HG03521 (cell line): Measurements from ENCODE around the gene JMJD7.
"Not testable (repeated sequence)": the region's sequence is repeated elsewhere in the genome, so short reads cannot be mapped to it uniquely, and the experiment has no call there.

Experiments
- ATAC-seq: cut with Tn5 transposase; IDR thresholded peaks from one replicate; pipeline ENCODE4 v1.9.1; 2021; ENCODE audit warnings: mild to moderate bottlenecking, moderate library complexity; ENCODE audit not compliant: unreplicated experiment

Gene JMJD7

GRCh38 chr15:41821831-41822230, 6.1 kb upstream of the JMJD7 start:
- ATAC-seq, result no peak

DNA sequence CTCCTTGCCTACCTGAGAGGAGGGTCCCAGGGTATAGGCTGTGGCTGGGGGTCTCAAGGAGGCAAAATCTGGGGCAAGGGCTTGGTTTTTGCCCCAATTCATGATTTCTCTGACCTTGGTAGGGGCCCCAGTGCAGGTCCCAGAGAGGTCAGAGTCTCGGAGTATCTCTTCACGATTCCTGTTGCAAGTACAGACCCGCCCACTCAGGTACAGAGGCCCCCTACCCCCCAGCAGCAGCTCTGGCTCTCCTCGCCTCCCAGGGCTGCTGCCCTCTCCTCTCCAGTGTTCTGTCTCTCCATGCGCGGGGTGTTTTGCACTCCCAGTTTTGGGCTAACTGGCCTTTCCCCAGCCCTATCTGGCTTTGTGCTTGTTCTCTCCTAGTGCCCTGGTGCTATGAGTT, 5.4 kb upstream of the JMJD7 start:
- ATAC-seq, result no peak

GRCh38 chr15:41822957-41823356, 4.9 kb upstream of the JMJD7 start:
- ATAC-seq, result no peak

DNA sequence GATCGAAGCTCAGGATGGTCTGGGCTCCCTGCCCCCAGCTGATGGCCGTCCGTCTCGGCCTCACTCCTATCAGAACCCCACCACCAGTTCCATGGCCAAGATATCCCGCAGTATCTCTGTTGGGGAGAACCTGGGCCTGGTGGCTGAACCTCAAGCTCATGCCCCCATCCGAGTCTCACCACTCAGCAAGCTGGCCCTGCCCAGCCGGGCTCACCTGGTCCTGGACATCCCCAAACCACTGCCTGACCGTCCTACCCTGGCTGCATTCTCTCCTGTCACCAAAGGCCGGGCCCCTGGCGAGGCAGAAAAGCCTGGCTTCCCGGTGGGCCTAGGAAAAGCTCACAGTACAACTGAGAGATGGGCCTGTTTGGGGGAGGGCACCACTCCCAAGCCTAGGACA, 4.4 kb upstream of the JMJD7 start:
- no peak for ATAC-seq

GRCh38 chr15:41824062-41824745, 3.7 kb upstream of the JMJD7 start:
- no peak for ATAC-seq

GRCh38 chr15:41825145-41825544, 2.7 kb upstream of the JMJD7 start:
- ATAC-seq, result no peak

- ATAC-seq, result no peak
Measured at GRCh38 chr15:41825572-41826535, 2.0 kb upstream of the JMJD7 start.

DNA sequence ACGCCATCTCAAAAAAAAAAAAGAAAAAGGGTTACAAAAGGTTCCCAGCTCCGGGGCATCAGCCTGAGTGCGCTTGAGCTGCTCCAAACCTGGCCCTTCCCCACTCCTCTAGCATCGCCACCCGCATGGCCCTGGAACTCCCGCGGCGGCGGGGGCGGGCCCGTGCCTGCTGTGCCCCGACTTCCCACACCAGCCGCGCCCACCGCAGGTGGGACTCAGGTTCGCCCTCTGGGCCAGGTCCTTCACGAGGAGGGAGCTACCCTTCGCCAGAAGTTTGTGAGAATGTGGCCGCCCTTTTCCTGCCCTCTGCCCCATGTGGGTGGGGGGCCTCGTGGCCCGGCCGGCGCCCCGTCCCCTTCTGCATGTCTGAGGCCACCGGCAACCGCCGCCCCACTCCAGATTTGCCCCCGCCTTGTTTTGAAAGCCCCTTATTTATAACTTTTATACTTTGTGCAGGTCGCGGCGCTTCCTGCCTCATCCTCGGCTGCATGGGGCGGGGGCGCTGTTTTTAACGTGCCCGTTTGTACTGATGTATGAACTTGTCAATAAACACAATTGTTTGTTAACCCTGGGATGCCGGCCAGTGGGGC, 507 bp upstream of the JMJD7 start:
- ATAC-seq, result peak; percentile 11

DNA sequence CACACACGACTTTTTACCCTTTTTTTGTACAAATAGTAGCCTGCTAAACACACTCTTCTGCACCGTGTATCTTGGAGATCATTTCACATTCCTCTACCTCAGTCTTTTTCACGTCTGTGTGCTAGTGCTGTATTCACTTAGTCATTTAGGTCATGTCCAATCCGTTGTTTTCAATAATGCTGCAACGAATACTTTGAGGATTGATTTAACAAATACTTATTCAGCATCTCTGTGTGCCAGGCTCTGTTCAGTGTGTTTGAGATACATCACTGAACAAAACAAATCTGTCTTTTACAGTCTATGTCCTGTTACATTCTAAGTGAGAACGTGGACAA, 882 bp downstream of the JMJD7 start:
- no peak for ATAC-seq

DNA sequence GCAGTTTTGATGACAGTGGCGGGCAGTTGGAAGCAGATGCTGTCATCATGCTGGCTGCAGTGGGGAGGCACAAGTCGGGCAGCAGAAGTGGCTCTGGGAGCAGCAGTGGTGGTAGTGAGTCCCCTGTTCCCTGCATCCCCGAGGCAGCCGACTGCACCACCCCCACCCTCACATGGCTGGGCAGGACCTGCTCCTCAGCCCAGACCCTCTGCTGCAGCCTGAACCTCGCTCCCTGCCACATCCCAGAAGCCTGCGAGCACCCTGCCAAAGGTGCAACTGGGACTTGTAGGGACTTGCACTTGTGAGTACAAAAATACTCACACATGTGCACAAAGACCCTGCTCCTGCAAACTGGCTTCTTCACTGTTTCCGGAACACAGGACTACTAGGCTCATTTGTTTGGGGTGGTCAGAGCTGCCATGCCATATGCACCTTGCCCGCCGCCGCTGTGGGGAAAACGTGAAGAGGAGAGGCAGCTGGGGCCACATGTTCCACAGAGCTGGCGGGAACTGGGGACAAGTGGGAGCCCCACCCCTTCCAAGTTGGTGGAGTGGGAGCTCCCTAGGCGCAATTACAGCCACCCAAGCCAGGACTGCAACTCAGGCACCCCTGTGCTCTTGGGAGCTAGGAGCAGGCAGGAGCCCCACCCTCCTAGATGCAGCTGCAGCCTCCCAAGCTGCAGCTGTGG, 2.2 kb downstream of the JMJD7 start:
- ATAC-seq, result no peak

DNA sequence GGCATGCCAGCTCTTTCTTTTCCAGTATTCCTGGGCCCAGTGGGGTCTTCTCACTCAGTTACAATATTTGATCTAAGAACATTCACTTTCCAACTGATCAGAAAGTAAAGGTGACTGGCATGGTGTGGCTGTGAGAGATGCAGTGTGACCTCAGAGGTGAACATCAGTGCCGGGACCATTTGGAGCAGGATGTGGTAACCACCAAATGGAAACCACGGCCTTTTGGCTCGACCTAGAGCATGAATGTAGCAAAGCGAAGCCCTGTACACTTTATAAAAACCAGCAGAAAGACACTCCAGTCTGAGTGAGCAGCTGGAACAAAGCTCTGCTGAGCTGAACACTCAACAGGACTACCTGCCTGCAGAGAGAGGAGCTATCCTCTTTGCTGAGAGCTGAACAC, 3.4 kb downstream of the JMJD7 start:
- not testable (repeated sequence) for ATAC-seq

- no peak for ATAC-seq
Measured at GRCh38 chr15:41832208-41832607, 4.3 kb downstream of the JMJD7 start.

- ATAC-seq, result no peak
Measured at GRCh38 chr15:41832875-41833274, 5.0 kb downstream of the JMJD7 start.

DNA sequence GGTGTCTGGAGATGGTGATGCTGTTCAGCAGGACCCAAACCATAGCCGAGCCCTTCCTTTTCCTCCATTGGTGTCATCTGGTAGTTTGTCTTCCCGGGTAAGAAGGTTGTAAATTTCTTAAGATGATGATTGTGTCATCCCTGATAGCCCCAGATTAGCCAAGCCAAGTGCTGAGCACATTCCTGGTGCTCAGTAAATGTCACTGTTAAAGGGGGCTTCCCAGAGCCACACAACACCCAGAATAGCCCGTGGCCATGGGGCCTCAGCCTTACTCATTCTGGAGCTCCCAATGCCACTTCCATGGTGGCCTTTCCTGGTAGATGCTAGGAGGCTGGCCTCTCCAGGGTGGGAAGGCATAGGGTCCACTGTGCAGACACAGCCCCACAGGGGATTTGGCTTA, 6.2 kb downstream of the JMJD7 start:
- ATAC-seq, result no peak

- ATAC-seq, result no peak
Measured at GRCh38 chr15:41836073-41836472, 8.2 kb downstream of the JMJD7 start.

DNA sequence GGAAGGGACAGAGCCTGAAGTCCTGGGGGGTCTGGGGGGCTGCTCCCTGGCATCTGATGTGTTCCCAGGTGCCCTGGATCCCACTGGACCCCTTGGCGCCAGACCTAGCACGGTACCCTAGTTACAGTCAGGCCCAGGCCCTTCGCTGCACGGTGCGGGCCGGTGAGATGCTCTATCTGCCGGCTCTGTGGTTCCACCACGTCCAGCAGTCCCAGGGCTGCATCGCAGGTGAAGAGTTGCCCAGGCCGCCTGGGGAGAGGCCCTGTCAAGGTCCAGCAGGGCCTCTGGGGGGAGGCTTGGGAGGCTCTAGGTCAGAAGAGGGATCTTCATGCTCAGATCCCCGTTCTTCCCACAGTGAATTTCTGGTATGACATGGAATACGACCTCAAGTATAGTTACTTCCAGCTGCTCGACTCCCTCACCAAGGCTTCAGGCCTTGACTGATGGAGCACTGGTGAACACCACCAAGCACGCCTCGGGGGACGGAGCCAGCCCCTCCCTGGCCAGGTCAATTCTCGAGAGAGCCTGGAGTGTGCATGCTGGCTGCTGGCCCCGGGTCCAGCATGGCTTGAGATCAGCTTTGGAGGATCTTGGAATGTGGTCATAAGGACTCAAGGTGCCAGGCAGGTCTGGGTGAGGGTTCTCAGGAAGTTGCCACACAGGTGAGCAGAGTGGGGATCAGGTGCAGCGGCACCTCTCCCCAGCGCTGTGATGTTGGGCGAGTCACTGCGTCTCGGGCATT, 9.0 kb downstream of the JMJD7 start:
- no peak for ATAC-seq

GRCh38 chr15:41838400-41838897, 10.6 kb downstream of the JMJD7 start, which contains the start of gene PLA2G4B:
Gene PLA2G4B (plus strand): TSS chr15:41838847. CDS start chr15:41838914, 67 bp downstream.
- no peak for ATAC-seq

- no peak for ATAC-seq
Measured at GRCh38 chr15:41839781-41840491, 12.0 kb downstream of the JMJD7 start.

- no peak for ATAC-seq
Measured at GRCh38 chr15:41840673-41841072, 12.8 kb downstream of the JMJD7 start.

- ATAC-seq, result no peak
Measured at GRCh38 chr15:41841131-41841530, 13.2 kb downstream of the JMJD7 start.
